Effector memory CD4-positive, alpha-beta T cell (primary cell): ENCODE measurements around the gene DLX2.

Source experiments
- DNase-seq, 3 donors: peaks; one replicate each; pipeline ENCODE4 v3.0.0-alpha.2; 2020
- H3K27ac ChIP-seq: 2 replicates; pipeline ENCODE4 v1.7.0; 2013; ENCODE audit warnings: mild to moderate bottlenecking, low read length, moderate library complexity; ENCODE audit not compliant: insufficient read depth, poor library complexity, severe bottlenecking
- H3K27me3 ChIP-seq: replicated peaks from 2 replicates; pipeline ENCODE4 v1.7.0; 2013; ENCODE audit warnings: mild to moderate bottlenecking, low read length; ENCODE audit not compliant: insufficient read depth, control insufficient read depth, poor library complexity, severe bottlenecking
- H3K36me3 ChIP-seq: 2 replicates; pipeline ENCODE4 v1.7.0; 2013; ENCODE audit warnings: mild to moderate bottlenecking, low read length, moderate library complexity; ENCODE audit not compliant: control insufficient read depth, insufficient read depth
- H3K4me1 ChIP-seq: 2 replicates; pipeline ENCODE4 v1.7.0; 2013; ENCODE audit warnings: low read length, mild to moderate bottlenecking; ENCODE audit not compliant: control insufficient read depth, insufficient read depth, poor library complexity, severe bottlenecking
- H3K4me3 ChIP-seq: 2 replicates; pipeline ENCODE4 v1.7.0; 2013; ENCODE audit warnings: low read length, low read depth, mild to moderate bottlenecking; ENCODE audit not compliant: insufficient read depth, poor library complexity, severe bottlenecking
- H3K9me3 ChIP-seq: 2 replicates; pipeline ENCODE4 v1.7.0; 2013; ENCODE audit warnings: mild to moderate bottlenecking, low read length, moderate library complexity; ENCODE audit not compliant: control insufficient read depth

The DLX2 gene

DNA sequence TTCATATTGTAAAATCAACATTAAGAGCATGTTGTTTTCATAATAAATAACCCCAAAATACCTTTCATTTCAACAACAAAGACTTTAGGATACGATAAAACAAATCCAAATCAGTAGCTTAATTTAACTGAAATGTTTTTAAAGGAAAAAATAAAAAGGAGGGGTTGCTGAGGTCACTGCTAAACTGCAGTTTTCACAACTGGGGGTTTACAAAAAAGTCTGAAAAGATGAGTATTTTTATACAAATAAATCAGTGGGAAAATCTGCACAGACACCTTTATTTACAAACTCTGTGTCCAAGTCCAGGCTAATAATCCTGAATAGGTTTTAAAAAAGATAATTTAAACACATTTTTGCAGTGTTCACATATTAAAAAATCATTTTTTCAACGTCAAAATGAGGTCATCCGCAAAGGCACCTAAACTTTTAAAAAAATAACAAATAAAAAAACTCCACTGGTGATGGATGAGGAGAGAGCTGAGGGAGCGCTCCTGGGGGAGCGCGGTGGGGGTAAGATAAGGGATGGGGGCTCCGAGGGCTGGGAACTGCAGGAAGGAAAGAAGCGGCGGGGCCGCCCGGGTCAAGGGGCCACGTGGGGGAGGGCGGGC is 3.1 kb downstream of the DLX2 start:
- Histone ChIP-seq H3K27me3 (peaks cover 98% of the 10 kb centered on the region), H3K36me3 (no peaks in the 10 kb centered on the region), H3K4me3 (no peak overlapping the region), H3K9me3 (no peaks in the 10 kb centered on the region), H3K27ac (no peak overlapping the region), H3K4me1 (peaks cover 83% of the 10 kb centered on the region)
- no peak for DNase-seq

DNA sequence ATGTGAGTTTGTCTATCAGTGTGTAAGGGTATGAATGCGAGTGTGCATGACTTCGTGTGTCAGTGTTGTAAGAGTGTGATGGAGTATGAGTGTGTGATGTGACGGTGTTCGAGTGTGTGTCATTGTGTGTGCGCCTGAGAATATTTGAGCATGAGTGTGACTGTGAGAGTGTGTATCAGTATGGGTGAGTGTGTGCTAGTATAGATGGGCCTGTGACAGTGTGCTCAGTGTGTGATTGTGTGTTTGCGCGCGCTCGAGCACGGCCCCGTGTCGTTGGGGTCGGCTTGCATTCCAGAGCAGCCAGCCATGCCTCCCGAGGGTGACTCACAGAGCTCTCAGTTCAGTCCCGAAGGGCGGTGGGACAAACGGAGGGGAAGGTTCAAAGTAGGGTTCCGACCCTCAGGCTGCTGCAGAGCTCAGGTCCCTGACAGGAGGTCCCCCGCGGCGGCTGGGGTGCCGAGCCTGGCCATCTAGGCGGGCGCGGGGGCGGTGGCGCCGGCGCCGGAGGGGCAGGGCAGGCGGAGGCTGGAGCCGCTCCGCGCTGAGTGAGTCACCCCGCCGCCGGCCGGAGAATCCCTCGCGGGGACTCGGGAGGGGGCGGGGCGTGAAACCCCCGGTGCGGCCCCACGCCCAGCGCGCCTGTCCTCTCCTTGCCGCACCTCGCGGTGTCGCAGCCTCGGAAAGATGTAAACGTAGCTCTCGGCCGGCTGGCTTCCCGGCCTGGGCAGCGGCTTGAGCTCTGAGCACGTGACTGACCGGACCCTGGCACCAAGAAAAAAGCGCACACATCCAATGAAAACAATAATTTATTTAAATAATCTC is 3.8 kb downstream of the DLX2 start:
- Histone ChIP-seq H3K27ac (no peak overlapping the region), H3K4me3 (no peak overlapping the region), H3K9me3 (no peaks in the 10 kb centered on the region), H3K27me3 (peaks cover 98% of the 10 kb centered on the region), H3K4me1 (peaks cover 88% of the 10 kb centered on the region), H3K36me3 (no peaks in the 10 kb centered on the region)
- DNase-seq: peak in 2 of 3 donors; percentile 27 to 29

DNA sequence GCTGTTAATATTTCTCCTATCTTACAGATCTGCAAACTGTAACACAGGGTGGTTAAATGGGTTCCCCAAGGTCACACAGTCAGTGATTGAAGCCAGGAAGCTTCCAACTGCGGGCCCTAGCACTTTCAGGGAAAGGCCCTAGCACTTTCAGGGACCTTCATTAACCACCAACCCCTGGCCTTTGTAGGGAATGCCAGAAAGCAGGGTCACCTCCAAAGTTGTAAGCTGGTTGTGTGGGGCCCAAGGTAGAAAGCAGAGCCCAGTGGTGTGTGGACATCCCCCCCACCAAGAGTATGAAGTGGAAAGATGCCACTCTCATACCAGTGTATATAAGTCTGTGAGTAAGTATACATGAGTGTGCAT is 4.4 kb downstream of the DLX2 start:
- Histone ChIP-seq H3K4me1 (peaks cover 84% of the 10 kb centered on the region), H3K4me3 (no peak overlapping the region), H3K27me3 (peaks cover 99% of the 10 kb centered on the region), H3K9me3 (no peaks in the 10 kb centered on the region), H3K36me3 (no peaks in the 10 kb centered on the region), H3K27ac (no peak overlapping the region)
- no peak for DNase-seq

DNA sequence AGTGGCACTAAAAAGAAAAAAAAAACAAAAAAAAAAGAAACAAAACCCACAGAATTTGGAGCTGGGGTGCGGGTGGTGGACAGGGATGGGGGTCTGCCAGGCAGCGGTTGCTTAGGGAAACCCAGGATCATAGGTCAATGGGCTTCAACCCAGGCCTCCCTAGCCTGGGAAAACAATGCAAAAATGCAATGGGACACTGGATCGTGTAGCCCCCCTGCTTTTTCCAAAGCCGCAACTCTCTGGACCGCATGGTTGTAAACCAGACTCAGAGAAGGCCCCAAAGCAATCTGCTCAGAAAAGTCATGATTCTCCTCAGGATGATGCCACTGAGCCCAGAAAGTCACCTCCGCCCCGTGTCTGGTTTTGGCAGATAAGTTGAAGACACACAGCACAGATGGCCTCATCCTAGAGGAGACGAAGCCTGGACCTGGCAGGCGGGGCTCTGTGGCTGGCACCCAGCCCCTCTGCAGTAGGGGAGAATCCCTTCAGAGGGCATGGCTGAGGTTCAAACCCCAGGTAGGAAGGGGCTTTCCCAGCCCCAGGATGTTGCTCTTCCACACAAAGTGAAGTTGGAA is 5.1 kb downstream of the DLX2 start:
- no peak overlapping the region for H3K27ac ChIP-seq
- no peaks in the 10 kb centered on the region for H3K9me3 ChIP-seq
- no peak overlapping the region for H3K4me3 ChIP-seq
- H3K36me3 ChIP-seq: no peaks in the 10 kb centered on the region
- DNase-seq: no peak
- peaks cover 78% of the 10 kb centered on the region for H3K4me1 ChIP-seq
- H3K27me3 ChIP-seq: peaks cover 100% of the 10 kb centered on the region

DNA sequence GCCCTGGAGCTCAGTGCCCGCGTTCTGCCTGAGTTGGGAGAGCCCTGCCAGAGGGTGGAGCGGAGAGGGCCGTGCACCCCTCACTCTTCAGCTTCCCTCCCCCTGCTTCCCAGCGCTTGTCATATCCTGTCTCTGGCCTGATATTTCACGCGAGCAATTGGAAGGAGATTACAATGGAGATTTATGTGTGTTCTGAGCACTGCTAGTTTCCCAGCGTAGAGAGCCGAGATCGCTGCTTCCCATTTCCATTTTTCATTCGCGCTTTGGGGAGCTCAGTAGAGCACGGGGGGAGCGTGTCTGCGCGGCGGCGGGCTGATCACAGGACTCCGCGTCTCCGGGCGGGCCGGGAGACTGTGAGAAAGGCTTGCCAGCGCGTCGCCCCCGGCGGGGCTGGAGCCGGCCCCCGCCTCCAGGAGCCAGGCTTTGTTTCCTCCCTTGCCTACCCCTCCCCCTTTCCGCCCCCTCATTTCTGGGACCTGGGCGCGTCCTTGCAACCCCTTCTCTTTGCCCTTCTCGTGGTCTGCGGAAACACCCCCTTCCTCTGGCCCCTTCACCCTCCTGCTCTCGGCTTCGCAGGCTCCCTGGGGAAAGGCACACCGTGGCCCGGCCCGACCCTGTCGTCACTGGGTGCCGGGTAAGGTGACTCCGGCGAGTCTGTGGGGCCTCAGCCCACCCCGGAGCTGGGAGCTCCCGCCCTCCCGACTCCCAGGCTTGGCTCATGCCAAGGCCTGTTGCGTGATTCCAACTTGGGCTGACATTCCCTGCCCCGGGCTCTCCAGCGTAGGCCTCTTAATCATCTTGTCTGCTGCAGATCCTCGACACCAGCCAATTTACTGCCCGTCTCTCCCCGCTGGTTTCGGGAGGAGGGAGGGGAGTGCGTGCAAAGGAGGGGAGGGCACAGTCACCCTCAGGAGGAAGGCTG is 5.8 kb downstream of the DLX2 start:
- peak overlapping the region; percentile 2 for H3K4me3 ChIP-seq
- peaks cover 100% of the 10 kb centered on the region for H3K27me3 ChIP-seq
- H3K4me1 ChIP-seq: peaks cover 71% of the 10 kb centered on the region
- H3K9me3 ChIP-seq: no peaks in the 10 kb centered on the region
- DNase-seq: no peak
- H3K36me3 ChIP-seq: no peaks in the 10 kb centered on the region
- H3K27ac ChIP-seq: no peak overlapping the region

DNA sequence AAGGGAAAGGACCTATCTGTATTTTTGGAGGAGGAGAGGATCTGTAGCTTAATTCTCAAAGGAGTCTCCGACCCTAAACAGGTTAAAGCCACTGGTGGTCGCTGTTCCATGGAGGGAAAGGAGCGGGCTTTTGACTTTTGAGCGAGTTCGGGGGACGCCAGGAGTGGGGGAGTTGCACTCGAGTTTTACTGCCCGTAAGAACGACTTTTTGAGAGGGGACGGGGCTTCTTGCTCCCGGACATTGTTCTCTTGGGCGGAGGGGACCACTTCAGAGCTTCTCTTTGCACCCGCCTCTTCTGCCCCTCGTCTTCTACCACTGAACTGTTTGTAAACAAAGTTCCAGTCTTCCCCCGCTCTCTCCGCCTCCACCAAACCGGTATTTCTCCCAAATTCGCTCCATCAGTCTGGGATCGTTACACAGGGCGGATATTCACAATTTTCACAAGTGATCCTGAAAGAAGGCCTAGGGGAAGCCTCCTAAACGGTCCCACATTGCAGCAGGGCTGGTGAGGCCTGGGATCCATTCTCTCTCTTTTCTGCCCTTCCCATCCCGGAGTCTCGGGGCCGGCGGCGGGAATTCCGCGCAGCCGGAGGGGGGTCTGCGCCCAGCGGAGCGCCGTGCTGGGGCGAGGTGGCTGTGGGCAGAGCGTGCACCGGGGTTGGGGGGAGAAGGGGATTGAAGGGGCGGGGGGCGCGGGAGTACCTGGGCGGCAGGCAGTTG is 6.6 kb downstream of the DLX2 start:
- Histone ChIP-seq H3K27ac (no peak overlapping the region), H3K4me1 (peaks cover 62% of the 10 kb centered on the region), H3K9me3 (no peaks in the 10 kb centered on the region), H3K36me3 (no peaks in the 10 kb centered on the region), H3K27me3 (peaks cover 100% of the 10 kb centered on the region), H3K4me3 (peak overlapping the region; percentile 49)
- DNase-seq: no peak

DNA sequence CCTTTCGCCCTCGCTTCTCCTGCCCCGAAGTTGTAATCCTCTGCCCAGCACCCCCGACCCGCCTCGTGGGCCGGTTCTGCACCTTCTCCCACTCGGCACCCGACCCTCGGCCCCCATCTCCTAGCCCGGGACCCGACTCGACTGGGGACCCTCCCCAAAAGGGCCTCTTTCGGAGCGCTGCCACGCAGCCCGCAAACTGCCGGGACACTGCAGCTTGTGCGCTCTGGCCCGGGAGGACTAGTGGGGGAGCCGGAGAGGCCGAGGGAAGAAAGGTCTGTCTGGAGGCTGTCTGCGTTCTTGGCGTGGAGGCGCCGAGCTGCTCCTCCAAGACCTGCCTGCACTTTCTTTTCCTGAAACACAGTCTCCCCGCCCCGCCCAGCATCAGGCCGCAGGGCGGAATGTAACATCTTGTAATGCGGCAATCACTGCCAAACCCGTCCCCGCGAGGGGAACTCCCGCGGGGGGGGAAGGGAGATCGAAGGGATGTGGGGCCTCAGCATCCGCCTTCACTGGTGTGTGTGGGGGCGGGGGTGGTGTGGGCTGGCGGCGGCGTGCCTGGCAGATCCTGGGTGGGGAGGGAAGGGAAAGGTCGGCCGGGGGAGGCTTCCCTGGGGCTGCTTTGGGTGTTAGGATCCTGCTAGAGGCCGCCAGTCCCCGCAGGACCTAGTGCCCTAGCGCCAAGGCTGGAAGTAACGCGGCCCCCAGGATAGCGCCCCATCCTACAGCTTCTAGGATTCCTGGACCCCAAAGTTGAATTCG is 7.4 kb downstream of the DLX2 start:
- peaks cover 100% of the 10 kb centered on the region for H3K27me3 ChIP-seq
- DNase-seq: peak; percentile 66 to 68 (median 67)
- H3K27ac ChIP-seq: no peak overlapping the region
- peaks cover 55% of the 10 kb centered on the region for H3K4me1 ChIP-seq
- H3K36me3 ChIP-seq: no peaks in the 10 kb centered on the region
- no peaks in the 10 kb centered on the region for H3K9me3 ChIP-seq
- H3K4me3 ChIP-seq: peak overlapping the region; percentile 49

DNA sequence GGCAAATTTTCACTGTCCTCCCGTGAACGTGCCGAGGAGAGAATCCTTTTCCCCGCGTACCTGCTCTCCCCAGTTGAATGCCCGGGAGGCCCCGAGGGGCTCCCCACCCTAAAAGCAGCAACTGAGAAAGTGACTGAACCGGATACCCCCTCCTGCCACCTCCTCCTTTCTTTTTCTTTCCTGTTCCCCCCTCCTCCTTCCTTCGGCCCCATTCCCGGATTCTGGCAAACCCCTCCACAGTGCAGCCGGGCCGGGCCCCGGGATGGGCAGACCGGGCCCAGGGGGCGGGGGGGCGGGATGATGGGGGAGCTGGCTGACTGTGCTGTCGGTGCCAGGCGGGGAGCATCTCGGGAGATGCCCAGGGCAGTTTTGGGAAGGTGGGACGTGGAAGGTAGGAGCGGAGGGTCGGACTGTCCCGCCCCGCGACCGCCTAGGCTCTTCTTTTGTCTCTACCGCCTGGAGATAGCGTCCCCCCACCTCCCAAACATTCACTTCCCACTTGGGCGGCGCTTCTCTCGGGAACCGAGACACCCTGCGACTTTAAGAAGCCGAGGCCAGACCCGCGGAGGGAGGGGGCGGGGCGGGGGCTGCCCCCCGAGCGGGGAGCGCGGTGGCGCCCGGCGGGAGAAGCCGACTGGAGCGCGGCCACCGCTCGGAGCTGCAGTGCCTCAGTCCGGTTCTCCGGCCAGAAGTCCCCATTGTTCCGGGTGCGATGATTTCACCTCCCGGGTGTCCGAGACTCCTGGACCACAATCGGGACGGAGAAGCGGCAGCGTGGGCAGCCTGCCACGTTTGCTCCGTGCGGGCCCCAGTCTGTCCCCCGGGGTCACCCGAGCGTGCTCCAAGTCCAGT is 8.2 kb downstream of the DLX2 start:
- Histone ChIP-seq H3K27me3 (peaks cover 100% of the 10 kb centered on the region), H3K4me3 (peak overlapping the region; percentile 49), H3K9me3 (no peaks in the 10 kb centered on the region), H3K4me1 (peaks cover 48% of the 10 kb centered on the region), H3K27ac (no peak overlapping the region), H3K36me3 (no peaks in the 10 kb centered on the region)
- DNase-seq: no peak
